K562 (cell line): ENCODE measurements around the gene CUL1. TPM values are rescaled to one million over a fixed set of nuclear protein-coding genes. Genes with fewer than 3 reads are reported as not detected.

Experiments used
- ATAC-seq: fragments of 200-7000 bp; cut with Tn5 transposase; 3 replicates; pipeline ENCODE4 v1.9.1; 2020; ENCODE audit warnings: moderate library complexity
- BruUV-seq: library from RNA; stranded (reverse); fragments of 400-500 nt; replicated peaks from 2 replicates; lab custom pipeline; 2021; lab: Mats Ljungman, UMichigan
- CTCF ChIA-PET: fragments of 300-600 bp; formaldehyde crosslinking; extraction: SDS; loops from one replicate; lab custom pipeline; 2021; ENCODE audit warnings: low intra/inter-chr PET ratio; lab: Yijun Ruan, JAX
- POLR2A ChIA-PET: fragments of 300-600, 350-650 bp; sonication (Branson Sonifier 250); formaldehyde crosslinking; extraction: SDS; loops from one replicate; lab custom pipeline; 2021; ENCODE audit warnings: antibody characterized with exemption, inconsistent platforms; lab: Yijun Ruan, JAX
- DNase-seq, 4 experiments: peaks; one replicate each; pipeline versions ENCODE4 v3.0.0 to v3.0.0-alpha.2; 2011 to 2018; ENCODE audit warnings: low spot score in 3 of 4, mixed read lengths in 3 of 4; ENCODE audit errors: extremely low read depth in 1 of 4
- FAIRE-seq: peaks from 2 replicates; lab custom pipeline; 2011; peaks lifted over from hg19 to GRCh38; lab: Jason Lieb, UNC
- H2AFZ ChIP-seq: 2 replicates; pipeline ENCODE4 v1.6.0; 2011; ENCODE audit warnings: low read depth, low read length, control low read depth, inconsistent platforms
- H3K27ac ChIP-seq: fragments of 200-600 bp; 3 replicates; pipeline ENCODE4 v1.8.0; 2011; ENCODE audit warnings: low read depth, mild to moderate bottlenecking, control low read depth, inconsistent platforms, low read length, moderate library complexity, mixed read lengths; ENCODE audit errors: extremely low read depth
- H3K27me3 ChIP-seq, 2 experiments: fragments of 300-600 bp in 1 of 2; 2 replicates in 1 of 2; 3 replicates in 1 of 2; pipeline versions ENCODE4 v1.6.0 to v1.8.0; 2011; ENCODE audit warnings: inconsistent platforms in 2 of 2, low read length in 2 of 2, mild to moderate bottlenecking in 1 of 2, mixed read lengths in 1 of 2, moderate library complexity in 1 of 2; ENCODE audit not compliant: control insufficient read depth in 2 of 2, insufficient read depth in 2 of 2
- H3K36me3 ChIP-seq: fragments of 300-600 bp; 3 replicates; pipeline ENCODE4 v1.8.0; 2011; ENCODE audit warnings: mild to moderate bottlenecking, low read length, inconsistent platforms; ENCODE audit not compliant: control insufficient read depth, insufficient read depth
- H3K4me1 ChIP-seq, 2 experiments: fragments of 200-600 bp in 1 of 2; replicated peaks in 1 of 2; 2 replicates in 1 of 2; 3 replicates in 1 of 2; pipeline versions ENCODE4 v1.5.1 to v1.8.0; 2011; ENCODE audit warnings: inconsistent platforms in 2 of 2, low read length in 2 of 2, mild to moderate bottlenecking in 1 of 2, mixed read lengths in 1 of 2, moderate library complexity in 1 of 2; ENCODE audit not compliant: control insufficient read depth in 2 of 2, insufficient read depth in 2 of 2
- H3K4me2 ChIP-seq: 2 replicates; pipeline ENCODE4 v1.6.1; 2011; ENCODE audit warnings: low read length, control low read depth, inconsistent platforms, mixed read lengths; ENCODE audit not compliant: insufficient read depth
- H3K4me3 ChIP-seq: fragments of 200-600 bp; sonication (generic), shearing (Covaris generic); 2 replicates; pipeline ENCODE4 v1.5.1; 2016; ENCODE audit warnings: control low read depth, inconsistent platforms
- H3K79me2 ChIP-seq: fragments of 200-600 bp; 3 replicates; pipeline ENCODE4 v1.8.0; 2011; ENCODE audit warnings: low read length, inconsistent platforms; ENCODE audit not compliant: control insufficient read depth, insufficient read depth
- H3K9ac ChIP-seq, 2 experiments: 2 replicates each; pipeline versions ENCODE4 v1.6.0 to v1.6.1; 2011; ENCODE audit warnings: low read depth in 2 of 2, low read length in 2 of 2, control low read depth in 1 of 2, inconsistent platforms in 1 of 2, mild to moderate bottlenecking in 1 of 2, mixed read lengths in 1 of 2; ENCODE audit not compliant: insufficient read depth in 1 of 2
- H3K9me1 ChIP-seq: one replicate; pipeline ENCODE4 v1.6.0; 2011; ENCODE audit warnings: inconsistent platforms, mild to moderate bottlenecking, low read length, moderate library complexity; ENCODE audit not compliant: control insufficient read depth, insufficient read depth
- H3K9me3 ChIP-seq: replicated peaks from 2 replicates; pipeline ENCODE4 v1.5.1; 2011; ENCODE audit warnings: low read depth, low read length, inconsistent platforms; ENCODE audit not compliant: control insufficient read depth, insufficient read depth
- H4K20me1 ChIP-seq: replicated peaks from 2 replicates; pipeline ENCODE4 v1.6.1; 2011; ENCODE audit warnings: low read length, inconsistent platforms, mixed read lengths; ENCODE audit not compliant: control insufficient read depth, insufficient read depth
- ADNP ChIP-seq: fragments of 200-800 bp; sonication (Bioruptor generic); IDR thresholded peaks from 2 replicates; pipeline ENCODE4 v1.6.1; 2016; ENCODE audit warnings: missing genetic modification characterization, missing compliant biosample characterization
- CC2D1A ChIP-seq: fragments of 450-650 bp; IDR thresholded peaks from 2 replicates; pipeline ENCODE4 v1.6.1; 2017; ENCODE audit warnings: mild to moderate bottlenecking
- CEBPG ChIP-seq, 3 experiments: fragments of 200-800 bp in 1 of 3; sonication (Bioruptor generic) in 1 of 3; sonication (generic) in 1 of 3; formaldehyde crosslinking in 1 of 3; IDR thresholded peaks in 2 of 3; conservative IDR thresholded peaks in 1 of 3; 2 replicates each; pipeline versions ENCODE4 v1.6.1 to v1.8.0; 2016 to 2022; ENCODE audit warnings: missing compliant biosample characterization in 2 of 3, missing genetic modification characterization in 2 of 3, mild to moderate bottlenecking in 1 of 3, missing genetic modification reagents in 1 of 3
- EWSR1 ChIP-seq: fragments of 450-650 bp; IDR thresholded peaks from 2 replicates; pipeline ENCODE4 v1.6.1; 2018; ENCODE audit warnings: borderline replicate concordance, mild to moderate bottlenecking, low read depth, moderate library complexity; ENCODE audit not compliant: partially characterized antibody
- FOXJ2 ChIP-seq: fragments of 200-800 bp; sonication (Bioruptor generic); IDR thresholded peaks from 2 replicates; pipeline ENCODE4 v1.6.1; 2016; ENCODE audit warnings: missing genetic modification characterization, missing compliant biosample characterization
- FOXP1 ChIP-seq: sonication (generic); formaldehyde crosslinking; IDR thresholded peaks from 2 replicates; pipeline ENCODE4 v1.8.0; 2022; ENCODE audit warnings: mild to moderate bottlenecking, missing genetic modification reagents
- HNRNPUL1 ChIP-seq: fragments of 200-400 bp; formaldehyde crosslinking; IDR thresholded peaks from 2 replicates; pipeline ENCODE4 v1.6.1; 2017; ENCODE audit warnings: low read length
- PURB ChIP-seq: sonication (generic); formaldehyde crosslinking; IDR thresholded peaks from 2 replicates; pipeline ENCODE4 v1.9.0; 2021; ENCODE audit warnings: low read depth, mild to moderate bottlenecking, missing genetic modification reagents
- RBM25 ChIP-seq: fragments of 200-400 bp; formaldehyde crosslinking; IDR thresholded peaks from 2 replicates; pipeline ENCODE4 v1.6.1; 2018; ENCODE audit warnings: low read length, low read depth, moderate library complexity; ENCODE audit not compliant: severe bottlenecking
- SRSF3 ChIP-seq: fragments of 200-400 bp; formaldehyde crosslinking; IDR thresholded peaks from 2 replicates; pipeline ENCODE4 v1.6.1; 2016; ENCODE audit warnings: mild to moderate bottlenecking, low read length, moderate library complexity; ENCODE audit not compliant: insufficient read depth
- U2AF1 ChIP-seq: fragments of 200-400 bp; formaldehyde crosslinking; optimal IDR thresholded peaks from 2 replicates; pipeline ENCODE3; 2017; ENCODE audit warnings: mild to moderate bottlenecking, low read depth, low read length, moderate library complexity
- ZKSCAN1 ChIP-seq: fragments of 150-350 bp; IDR thresholded peaks from 2 replicates; pipeline ENCODE4 v1.6.1; 2016; ENCODE audit warnings: low read depth, low read length
- ZNF24 ChIP-seq: fragments of 450-650 bp; IDR thresholded peaks from 2 replicates; pipeline ENCODE4 v1.6.1; 2016
- ZNF561 ChIP-seq: fragments of 450-650 bp; formaldehyde crosslinking; conservative IDR thresholded peaks from 2 replicates; pipeline ENCODE4 v1.4.0; 2020; ENCODE audit warnings: mild to moderate bottlenecking, moderate library complexity
- ZNF57 ChIP-seq: fragments of 450-650 bp; formaldehyde crosslinking; IDR thresholded peaks from 2 replicates; pipeline ENCODE4 v1.4.0; 2020; ENCODE audit warnings: mild to moderate bottlenecking, moderate library complexity
- ZNF644 ChIP-seq: fragments of 200-800 bp; sonication (Bioruptor generic); IDR thresholded peaks from 2 replicates; pipeline ENCODE4 v1.6.1; 2016; ENCODE audit warnings: low read depth, missing genetic modification characterization, missing compliant biosample characterization
- WGBS: fragments of 100-300 bp; shearing (Covaris generic); methylation state at CpG from one replicate; pipeline ENCODE4 v1.1.6; 2016; ENCODE audit warnings: low coverage, mixed read lengths; ENCODE audit not compliant: insufficient coverage; ENCODE audit errors: missing lambda C conversion rate; 5-methylcytosine and 5-hydroxymethylcytosine counted together
- in situ Hi-C: fragments of 300-500 bp; cut with MboI; formaldehyde crosslinking; loops from 4 replicates; pipeline ENCODE4 v1.15.0; 2018; ENCODE audit warnings: inconsistent platforms, mixed read lengths
- intact Hi-C: fragments of 100-400 bp; cut with micrococcal nuclease; formaldehyde crosslinking; loops from 2 replicates; pipeline ENCODE4 v1.14.2; 2022
- polyA plus RNA-seq, 8 experiments: library from polyadenylated mRNA; depleted of rRNA in 4 of 8; stranded (reverse) in 5 of 8; unstranded in 3 of 8; fragments of >200 nt; fragmentation: Nextera tagmentation in 2 of 8; fragmentation: Illumina TruSeq in 1 of 8; extraction: Ambion mirVana in 2 of 8; extraction: Trizol in 1 of 8; gene quantifications; 2 replicates each; pipeline versions ENCODE4 v1.2.1 to v1.2.3, GENCODE V29; 2011 to 2014; ENCODE audit warnings: inconsistent platforms in 1 of 8, missing spikeins in 1 of 8
- total RNA-seq, 7 experiments: library from RNA; depleted of rRNA in 6 of 7; stranded (reverse); fragments of >200 nt in 6 of 7; fragmentation: Illumina TruSeq in 2 of 7; extraction: Trizol in 2 of 7; gene quantifications; 2 replicates each; pipeline versions ENCODE4 v1.2.1 to v1.2.3, GENCODE V29; 2011 to 2021; ENCODE audit warnings: low replicate concordance in 1 of 7
- TF ChIP-seq, protein P1 (sequence below): fragments of 250-450 bp; sonication (Bioruptor Pico); IDR thresholded peaks from 2 replicates; pipeline ENCODE4 v1.8.0; 2022; ENCODE audit warnings: inconsistent platforms
- TF ChIP-seq, protein P2 (sequence below): IDR thresholded peaks from 3 replicates; pipeline ENCODE4 v1.6.1; 2011; ENCODE audit warnings: borderline replicate concordance, mild to moderate bottlenecking, moderate library complexity; ENCODE audit not compliant: insufficient read length; ENCODE audit errors: extremely low read depth

CUL1 gene
- total and polyA plus RNA-seq, 9 of the 15 experiments (the other 6 are each of a cell fraction or from before 2014, with no cell fraction given): 31.5 to 107 (median 96.5) TPM

DNA sequence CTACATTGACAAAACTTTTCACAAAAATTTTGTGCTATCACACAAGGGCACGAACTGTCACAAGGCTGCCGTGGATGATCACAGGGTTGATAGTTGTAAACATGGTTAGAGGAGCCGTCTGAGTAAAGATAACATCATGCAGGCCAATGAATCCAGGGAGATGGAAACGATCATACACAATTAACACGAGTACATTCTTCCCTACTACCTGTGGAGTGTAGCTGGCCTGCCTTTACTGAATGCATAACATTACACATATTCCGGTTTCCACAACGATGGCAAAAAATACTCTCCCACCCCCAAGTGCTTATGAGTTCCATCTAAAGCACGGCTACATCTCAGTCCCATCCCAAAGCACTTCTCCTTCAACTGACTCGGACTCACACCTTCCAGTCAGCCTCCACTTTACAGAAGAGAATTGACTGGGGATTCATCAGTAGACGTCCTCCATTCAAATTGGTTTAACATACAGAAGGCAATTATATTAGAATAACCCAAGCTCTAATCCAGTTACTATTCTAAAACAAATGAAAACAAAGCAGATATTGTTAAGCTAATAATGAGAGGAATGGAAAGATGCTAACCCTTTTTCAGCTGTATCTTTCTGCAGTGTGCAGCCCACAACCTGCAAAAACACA lies 116.3 kb downstream of the CUL1 start:
- no peaks in the 10 kb centered on the region for H3K4me1 ChIP-seq
- WGBS: 79% methylated on average over 10 of the region's 10 CpGs
- DNase-seq (no peak), FAIRE-seq (no peak), ATAC-seq (no peak)
- no peak overlapping the region for H3K27ac ChIP-seq
- H3K36me3 ChIP-seq: peaks cover 100% of the 10 kb centered on the region
- no TSS peak for BruUV-seq
- no peaks in the 10 kb centered on the region for H4K20me1 ChIP-seq
- no peak overlapping the region for H3K4me3 ChIP-seq
- in situ Hi-C loops: no loop called here
- ChIA-PET POLR2A (interaction anchor here (0.9 to 2.4 kb wide), 6 partner anchors 9 to 17 kb away, joined by 3 to 13 read pairs (median 6); no protein-coding TSS in a partner anchor), CTCF (no interaction called here)
- intact Hi-C loops: no loop called here
- H3K9ac ChIP-seq: no peak overlapping the region
- H3K9me3 ChIP-seq: no peaks in the 10 kb centered on the region
- peaks cover 3% of the 10 kb centered on the region; the same call in 1 of the 3 replicates for H3K79me2 ChIP-seq
- no peaks in the 10 kb centered on the region for H3K27me3 ChIP-seq
- H3K4me2 ChIP-seq: no peak overlapping the region
- H2AFZ ChIP-seq: no peak overlapping the region
- no peaks in the 10 kb centered on the region for H3K9me1 ChIP-seq
- TF ChIP-seq SRSF3: no peak
- no peak for TF ChIP-seq ZNF561 (CRISPR knock-in tag)
- TF ChIP-seq, protein P1, sequence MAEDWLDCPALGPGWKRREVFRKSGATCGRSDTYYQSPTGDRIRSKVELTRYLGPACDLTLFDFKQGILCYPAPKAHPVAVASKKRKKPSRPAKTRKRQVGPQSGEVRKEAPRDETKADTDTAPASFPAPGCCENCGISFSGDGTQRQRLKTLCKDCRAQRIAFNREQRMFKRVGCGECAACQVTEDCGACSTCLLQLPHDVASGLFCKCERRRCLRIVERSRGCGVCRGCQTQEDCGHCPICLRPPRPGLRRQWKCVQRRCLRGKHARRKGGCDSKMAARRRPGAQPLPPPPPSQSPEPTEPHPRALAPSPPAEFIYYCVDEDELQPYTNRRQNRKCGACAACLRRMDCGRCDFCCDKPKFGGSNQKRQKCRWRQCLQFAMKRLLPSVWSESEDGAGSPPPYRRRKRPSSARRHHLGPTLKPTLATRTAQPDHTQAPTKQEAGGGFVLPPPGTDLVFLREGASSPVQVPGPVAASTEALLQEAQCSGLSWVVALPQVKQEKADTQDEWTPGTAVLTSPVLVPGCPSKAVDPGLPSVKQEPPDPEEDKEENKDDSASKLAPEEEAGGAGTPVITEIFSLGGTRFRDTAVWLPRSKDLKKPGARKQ (CRISPR knock-in tag): no peak
- TF ChIP-seq ZKSCAN1: no peak
- TF ChIP-seq RBM25: no peak
- TF ChIP-seq ZNF644 (tag): no peak
- no peak for TF ChIP-seq U2AF1
- no peak for TF ChIP-seq FOXP1
- no peak for TF ChIP-seq PURB
- no peak for TF ChIP-seq ADNP
- TF ChIP-seq CC2D1A: no peak
- TF ChIP-seq FOXJ2 (tag): peak; percentile 83
- TF ChIP-seq ZNF24: no peak
- TF ChIP-seq EWSR1: no peak
- no peak for TF ChIP-seq ZNF57
- TF ChIP-seq, protein P2, sequence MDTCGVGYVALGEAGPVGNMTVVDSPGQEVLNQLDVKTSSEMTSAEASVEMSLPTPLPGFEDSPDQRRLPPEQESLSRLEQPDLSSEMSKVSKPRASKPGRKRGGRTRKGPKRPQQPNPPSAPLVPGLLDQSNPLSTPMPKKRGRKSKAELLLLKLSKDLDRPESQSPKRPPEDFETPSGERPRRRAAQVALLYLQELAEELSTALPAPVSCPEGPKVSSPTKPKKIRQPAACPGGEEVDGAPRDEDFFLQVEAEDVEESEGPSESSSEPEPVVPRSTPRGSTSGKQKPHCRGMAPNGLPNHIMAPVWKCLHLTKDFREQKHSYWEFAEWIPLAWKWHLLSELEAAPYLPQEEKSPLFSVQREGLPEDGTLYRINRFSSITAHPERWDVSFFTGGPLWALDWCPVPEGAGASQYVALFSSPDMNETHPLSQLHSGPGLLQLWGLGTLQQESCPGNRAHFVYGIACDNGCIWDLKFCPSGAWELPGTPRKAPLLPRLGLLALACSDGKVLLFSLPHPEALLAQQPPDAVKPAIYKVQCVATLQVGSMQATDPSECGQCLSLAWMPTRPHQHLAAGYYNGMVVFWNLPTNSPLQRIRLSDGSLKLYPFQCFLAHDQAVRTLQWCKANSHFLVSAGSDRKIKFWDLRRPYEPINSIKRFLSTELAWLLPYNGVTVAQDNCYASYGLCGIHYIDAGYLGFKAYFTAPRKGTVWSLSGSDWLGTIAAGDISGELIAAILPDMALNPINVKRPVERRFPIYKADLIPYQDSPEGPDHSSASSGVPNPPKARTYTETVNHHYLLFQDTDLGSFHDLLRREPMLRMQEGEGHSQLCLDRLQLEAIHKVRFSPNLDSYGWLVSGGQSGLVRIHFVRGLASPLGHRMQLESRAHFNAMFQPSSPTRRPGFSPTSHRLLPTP: no peak
- no peak for TF ChIP-seq CEBPG (CRISPR knock-in tag; IDR thresholded peaks at IDR 0.05)
- no peak for TF ChIP-seq CEBPG (tag; conservative IDR thresholded peaks at IDR 0.05 in 1 of 2, IDR thresholded peaks at IDR 0.05 in 1 of 2)
- TF ChIP-seq HNRNPUL1: no peak
